ENCODE results near the gene POLE3. TPM values are rescaled to one million over a fixed set of nuclear protein-coding genes. Genes with fewer than 3 reads are reported as not detected.

The POLE3 gene
- total and polyA plus RNA-seq, 2 donors (not counting 3 experiments of a cell fraction or from before 2014, with no cell fraction given), result 53.8 to 68.6 TPM

DNA sequence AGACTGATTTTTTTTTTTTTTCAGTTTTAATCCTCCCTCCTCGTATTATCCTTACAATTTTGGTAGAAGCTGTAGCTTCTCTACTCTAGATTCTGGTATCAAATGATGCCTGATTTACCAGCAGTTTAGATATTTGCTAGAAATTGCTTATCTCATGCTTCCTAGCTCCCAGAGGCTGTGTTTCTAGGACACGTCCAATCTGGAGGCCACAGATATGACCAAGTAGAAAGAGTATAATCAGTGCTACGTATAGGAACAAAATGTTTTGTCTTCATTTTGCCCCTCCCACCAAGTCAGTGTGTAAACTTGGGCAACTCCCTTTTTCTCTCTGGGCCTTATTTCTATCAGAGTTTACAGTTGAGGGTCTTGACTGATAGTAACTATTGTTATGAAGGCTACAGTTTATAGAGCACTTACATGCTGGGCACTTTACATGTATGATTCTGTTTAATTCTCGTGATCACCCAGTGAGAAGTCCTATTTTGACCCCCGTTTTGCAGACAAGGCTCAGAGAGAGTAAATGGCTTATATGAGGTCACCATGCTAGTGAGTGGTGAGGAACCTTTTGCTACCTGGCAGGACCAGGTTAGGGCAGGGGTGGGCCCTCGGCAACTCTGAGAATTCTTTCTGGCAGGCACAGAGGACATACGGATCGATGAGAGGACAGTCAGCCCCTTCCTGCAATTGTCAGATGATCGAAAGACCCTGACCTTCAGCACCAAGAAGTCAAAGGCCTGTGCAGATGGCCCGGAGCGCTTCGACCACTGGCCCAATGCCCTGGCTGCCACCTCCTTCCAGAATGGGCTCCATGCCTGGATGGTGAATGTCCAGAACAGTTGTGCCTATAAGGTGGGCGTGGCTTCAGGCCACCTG is 41.3 kb downstream of the POLE3 start:
- H3K4me1 ChIP-seq (ENCODE audit: control insufficient read depth, extremely low read depth, insufficient read depth, low read length), result no peaks in the 10 kb centered on the region
- no TSS peak for BruUV-seq (replicated peaks)
- H3K27ac ChIP-seq (ENCODE audit: insufficient read depth, low read depth, low read length), result no peak overlapping the region
- DNase-seq (ENCODE audit: low read depth, low spot score), result no peak
- dilution Hi-C loops (cut with MboI; ENCODE audit: extremely low pct_ligation_motif_present, low sequenced_read_pairs), result no loop called here
- no peak for FAIRE-seq
- CTCF ChIA-PET, result no interaction called here
- intact Hi-C loops (cut with micrococcal nuclease), result no loop called here
- no peaks in the 10 kb centered on the region for H3K27me3 ChIP-seq (ENCODE audit: control insufficient read depth in 2 of 2, insufficient read depth in 2 of 2, low read length in 2 of 2)
- no peaks in the 10 kb centered on the region for H3K9me1 ChIP-seq (replicated peaks; ENCODE audit: control insufficient read depth, extremely low read depth, insufficient read depth, low read length)
- no peak overlapping the region for H3K4me3 ChIP-seq (replicated peaks in 1 of 3; ENCODE audit: insufficient read depth in 1 of 3, low read depth in 1 of 3, low read length in 3 of 3)
- H2AFZ ChIP-seq (ENCODE audit: low read depth, low read length), result no peak overlapping the region
- POLR2A ChIA-PET, result no interaction called here
- no peak overlapping the region for H3K9ac ChIP-seq (replicated peaks; ENCODE audit: extremely low read depth, insufficient read depth, low read length)
- H3K36me3 ChIP-seq (ENCODE audit: control insufficient read depth in 2 of 2, extremely low read depth in 1 of 2, insufficient read depth in 2 of 2, low read length in 2 of 2), result peaks cover 0 to 7% of the 10 kb centered on the region in 2 experiments
- TF ChIP-seq FOS (IDR thresholded peaks at IDR 0.05; ENCODE audit: borderline replicate concordance, insufficient read depth, low read length) (no peak), POLR2A (IDR thresholded peaks at IDR 0.05; ENCODE audit: low read depth, low read length) (no peak), POLR2AphosphoS5 (IDR thresholded peaks at IDR 0.05; ENCODE audit: insufficient read depth, low read depth, low read length) (no peak), GATA2 (IDR thresholded peaks at IDR 0.05; ENCODE audit: insufficient read depth, insufficient read length, low read depth, low read length) (no peak), MYC (IDR thresholded peaks at IDR 0.05; ENCODE audit: low read depth, low read length) (no peak), JUN (IDR thresholded peaks at IDR 0.05; ENCODE audit: borderline replicate concordance, insufficient read depth, insufficient read length, low read depth) (no peak), CTCF (IDR thresholded peaks at IDR 0.05; ENCODE audit: extremely low read depth in 1 of 2, insufficient read depth in 1 of 2, low read depth in 1 of 2, low read length in 2 of 2) (no peak), EZH2 (IDR thresholded peaks at IDR 0.05; ENCODE audit: borderline replicate concordance, low read depth, low read length, severe bottlenecking) (no peak)
- TF ChIP-seq, protein P1, sequence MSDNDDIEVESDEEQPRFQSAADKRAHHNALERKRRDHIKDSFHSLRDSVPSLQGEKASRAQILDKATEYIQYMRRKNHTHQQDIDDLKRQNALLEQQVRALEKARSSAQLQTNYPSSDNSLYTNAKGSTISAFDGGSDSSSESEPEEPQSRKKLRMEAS (IDR thresholded peaks at IDR 0.05; ENCODE audit: insufficient read depth, insufficient read length), result no peak
- H3K9me3 ChIP-seq (replicated peaks; ENCODE audit: control insufficient read depth, insufficient read depth, low read length), result no peaks in the 10 kb centered on the region
- H3K4me2 ChIP-seq (ENCODE audit: insufficient read depth, low read length), result no peak overlapping the region
- no peaks in the 10 kb centered on the region for H3K79me2 ChIP-seq (ENCODE audit: control insufficient read depth, insufficient read depth, low read length)
- H4K20me1 ChIP-seq (replicated peaks; ENCODE audit: control insufficient read depth, extremely low read depth, insufficient read depth, low read length), result no peaks in the 10 kb centered on the region
